Amniotic stem cell (primary cell): Measurements from ENCODE around the gene MTMR1.

Experiments used
- DNase-seq: peaks from one replicate; lab custom pipeline; 2025; lab: John Stamatoyannopoulos, UW

The MTMR1 gene

GRCh38 chrX:150692831-150693724 is at the start of gene MTMR1:
TSS of gene MTMR1 (plus strand) at chrX:150693396. CDS start at chrX:150693531, 135 bp downstream.
- DNase-seq: no peak

DNA sequence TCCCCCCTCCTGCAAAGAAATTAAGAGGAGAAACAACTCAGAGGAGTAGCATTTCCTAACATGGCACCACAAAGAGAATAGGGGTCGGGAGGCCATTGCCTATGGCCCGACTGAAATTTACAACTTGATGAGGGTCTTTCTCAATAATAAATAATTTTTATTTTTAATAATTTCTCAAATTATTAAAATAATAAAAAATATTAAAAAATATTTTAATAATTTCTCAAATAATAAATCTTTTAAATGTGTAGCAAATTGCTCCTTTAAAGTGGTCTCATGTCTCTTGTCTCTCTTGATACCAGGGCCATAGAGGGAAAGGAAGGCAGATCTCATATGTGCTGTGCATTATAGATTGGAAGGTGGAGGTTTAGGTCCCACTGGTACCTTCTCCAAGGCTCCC is 49.2 kb upstream of the MTMR1 start:
- DNase-seq: no peak

DNA sequence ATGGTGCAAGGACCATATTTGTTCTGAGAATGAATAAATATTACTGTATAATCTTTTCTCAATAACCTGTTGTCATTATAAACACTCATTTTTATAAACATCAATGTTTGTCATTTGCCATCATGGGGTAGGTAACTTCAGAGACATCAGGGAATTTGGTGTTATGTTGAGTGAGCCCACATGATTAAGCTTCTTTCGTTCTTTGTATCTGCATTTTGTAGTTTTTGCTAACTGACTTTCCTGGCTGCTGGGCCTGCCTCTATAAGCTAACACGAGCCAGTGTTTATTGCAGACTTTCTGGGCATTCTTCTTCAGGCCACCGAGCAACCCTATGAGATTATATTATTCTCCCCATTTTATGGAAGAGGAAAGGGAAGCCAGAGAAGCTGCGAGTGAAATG is 48.8 kb upstream of the MTMR1 start:
- DNase-seq: no peak

GRCh38 chrX:150647331-150647730 is 45.9 kb upstream of the MTMR1 start:
- DNase-seq: no peak

- DNase-seq: no peak
Measured at GRCh38 chrX:150648296-150648940, 44.8 kb upstream of the MTMR1 start.

DNA sequence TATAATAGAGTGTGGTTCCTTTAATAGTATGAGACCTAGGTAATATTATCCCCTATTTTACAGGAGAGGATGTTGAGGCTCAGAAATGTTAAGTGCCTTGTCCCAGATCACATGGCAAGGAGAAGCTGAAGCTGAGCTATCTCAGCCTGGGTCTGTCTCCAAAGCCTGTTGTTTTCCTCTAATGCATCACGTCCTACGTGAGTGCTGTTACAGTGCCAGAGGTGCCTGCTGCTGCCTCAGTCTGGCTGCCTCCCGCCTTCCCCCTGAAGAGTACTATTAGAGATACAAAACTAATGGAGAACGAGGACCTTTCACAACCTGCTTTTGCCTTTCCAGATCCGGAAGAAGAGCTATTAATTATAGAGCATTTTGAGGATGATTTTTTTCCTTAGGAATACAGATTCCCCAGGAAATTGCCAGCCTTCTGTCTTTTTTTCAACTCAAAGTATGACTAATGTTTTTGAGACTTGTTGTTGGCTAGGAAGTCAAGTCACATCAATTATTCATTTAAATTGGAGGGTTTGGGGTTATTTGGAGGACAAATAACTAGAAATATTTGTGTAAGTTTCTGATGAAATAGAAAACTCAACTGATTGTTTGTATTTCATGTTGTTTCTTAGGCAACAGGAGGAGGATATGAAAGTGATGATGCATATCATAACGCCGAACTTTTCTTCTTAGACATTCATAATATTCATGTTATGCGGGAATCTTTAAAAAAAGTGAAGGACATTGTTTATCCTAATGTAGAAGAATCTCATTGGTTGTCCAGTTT is 43.9 kb upstream of the MTMR1 start:
- DNase-seq: no peak

GRCh38 chrX:150651906-150652305 is 41.3 kb upstream of the MTMR1 start:
- no peak for DNase-seq

DNA sequence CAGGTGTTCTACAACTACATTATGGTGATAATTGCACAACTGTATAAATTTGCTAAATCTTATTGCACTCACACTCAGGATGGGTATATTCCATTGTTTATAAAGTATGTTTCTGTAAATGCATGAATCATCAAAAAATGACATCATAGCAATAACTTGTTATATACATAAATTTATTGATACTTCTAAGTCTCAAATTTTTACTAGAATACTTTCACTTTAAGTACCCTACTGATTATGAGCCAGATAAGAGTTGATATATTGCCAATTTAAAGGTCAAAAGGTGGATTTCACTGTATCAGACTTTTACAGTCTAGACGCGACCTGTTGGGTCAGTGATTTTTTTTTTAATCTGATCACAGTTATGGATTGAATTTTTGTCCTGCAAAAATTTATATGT is 37.4 kb upstream of the MTMR1 start:
- no peak for DNase-seq

- no peak for DNase-seq
Measured at GRCh38 chrX:150663073-150663472, 30.1 kb upstream of the MTMR1 start.

GRCh38 chrX:150664290-150664689 is 28.9 kb upstream of the MTMR1 start:
- DNase-seq: no peak

- DNase-seq: no peak
Measured at GRCh38 chrX:150676221-150676620, 17.0 kb upstream of the MTMR1 start.

DNA sequence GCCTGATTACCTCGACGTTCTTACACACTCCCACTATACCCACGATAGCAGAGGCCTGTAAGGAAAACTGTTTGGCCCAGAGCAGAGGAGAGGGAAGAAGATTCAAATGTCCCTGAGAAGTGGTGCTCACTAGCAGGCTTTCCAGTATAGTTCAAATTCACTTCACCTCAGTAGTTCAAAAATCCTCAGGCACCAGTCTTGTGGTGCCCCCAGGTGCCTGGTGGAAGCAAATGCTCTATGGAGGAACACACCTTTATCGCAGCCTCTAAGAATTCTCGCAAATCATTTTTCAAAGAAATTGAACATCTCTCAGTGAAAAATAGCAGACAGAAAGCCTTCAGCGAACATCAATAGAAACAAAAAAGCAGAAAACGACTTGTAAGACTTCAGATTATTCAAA is 12.2 kb upstream of the MTMR1 start:
- DNase-seq: no peak

GRCh38 chrX:150683112-150683511 is 10.1 kb upstream of the MTMR1 start:
- DNase-seq: no peak

GRCh38 chrX:150683536-150684146 is 9.6 kb upstream of the MTMR1 start:
- DNase-seq: no peak

DNA sequence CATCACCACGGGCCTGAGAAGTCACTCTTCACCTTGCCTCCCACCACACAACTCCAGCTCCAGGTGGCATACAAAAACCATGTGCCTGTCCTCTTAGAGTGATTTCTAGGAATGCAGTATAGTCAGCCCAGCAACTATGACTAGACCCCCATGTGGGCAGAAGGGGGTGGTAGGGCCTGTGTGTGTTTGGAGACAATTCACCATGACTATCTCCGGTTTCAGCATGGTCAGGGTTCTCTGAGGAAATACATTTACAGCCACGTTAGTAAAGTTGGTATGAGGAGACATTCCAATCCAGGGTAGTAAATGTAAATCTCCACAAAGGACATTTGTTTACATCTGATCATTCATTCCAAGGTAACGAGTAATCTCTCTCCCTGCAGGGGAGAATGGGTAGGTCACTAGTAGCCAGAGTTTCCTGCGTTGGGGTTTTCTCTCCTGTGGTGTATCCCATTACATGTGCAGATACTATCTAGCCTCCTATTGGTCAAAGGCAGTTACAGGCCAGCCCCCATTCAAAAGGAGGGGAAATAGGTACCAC is 4.2 kb upstream of the MTMR1 start:
- peak; percentile 70 for DNase-seq

GRCh38 chrX:150690126-150690525 is 3.1 kb upstream of the MTMR1 start:
- DNase-seq: peak; percentile 15

DNA sequence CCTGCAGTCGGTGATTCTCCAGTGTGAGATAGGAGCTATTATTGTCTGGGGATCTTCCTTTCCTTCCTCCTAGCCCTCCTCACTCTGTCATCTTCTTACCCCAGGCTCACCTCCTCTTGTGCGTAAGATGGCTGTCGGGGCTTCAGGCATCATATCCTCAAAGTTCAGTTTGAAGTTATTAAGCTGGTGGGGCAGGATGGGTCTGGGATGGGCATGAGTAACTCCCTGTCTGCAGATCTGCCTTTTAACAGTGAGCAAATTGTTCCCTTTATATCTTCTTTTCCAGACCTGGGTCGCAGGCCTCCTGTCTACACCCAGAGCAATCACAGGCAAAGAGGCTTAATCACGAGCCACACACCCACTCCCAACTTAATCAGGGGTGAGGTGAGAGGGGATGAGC is 900 bp upstream of the MTMR1 start:
- no peak for DNase-seq

DNA sequence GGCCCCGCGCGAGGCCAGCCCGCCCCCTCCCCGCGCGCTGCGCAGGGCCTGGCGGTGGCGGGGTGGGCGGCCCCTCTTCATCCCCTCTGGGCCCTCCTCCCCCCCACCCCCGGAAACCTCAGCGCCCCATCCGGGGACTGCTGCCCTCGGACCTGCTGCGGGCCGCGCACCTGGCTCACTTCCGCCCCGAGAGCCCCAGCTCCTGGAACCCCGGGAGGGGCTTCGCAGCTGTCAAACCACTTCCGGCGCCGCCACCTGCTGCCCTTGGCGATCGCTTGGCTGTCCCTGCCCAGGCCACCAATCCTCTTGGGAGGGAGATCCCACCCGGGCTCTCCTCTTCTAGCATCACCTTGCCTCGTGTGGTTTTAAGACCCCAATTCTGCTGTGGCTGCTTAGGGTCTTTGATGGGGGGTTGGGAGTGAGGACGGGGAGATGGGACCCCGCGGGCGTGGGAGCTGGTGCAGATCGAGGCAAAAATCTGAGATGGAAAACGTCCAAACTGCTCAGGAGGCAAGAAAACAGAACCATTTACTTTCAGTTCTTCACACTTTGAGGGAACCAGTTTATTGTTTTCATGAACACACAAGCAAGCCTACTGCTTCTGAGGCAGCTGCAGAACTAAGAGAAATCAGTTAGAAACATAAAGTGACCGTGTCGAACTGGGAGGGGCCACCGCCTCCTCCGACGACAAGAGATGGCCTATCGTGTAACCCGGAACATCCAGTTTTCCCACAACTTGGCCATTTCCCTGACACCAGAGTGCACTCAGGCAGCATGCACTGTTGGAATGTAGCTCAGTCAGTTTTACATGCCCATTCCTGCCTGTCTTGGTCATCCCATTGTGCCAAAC is 754 bp downstream of the MTMR1 start:
- peak; percentile 0 for DNase-seq

- no peak for DNase-seq
Measured at GRCh38 chrX:150694738-150695410, 1.7 kb downstream of the MTMR1 start.

DNA sequence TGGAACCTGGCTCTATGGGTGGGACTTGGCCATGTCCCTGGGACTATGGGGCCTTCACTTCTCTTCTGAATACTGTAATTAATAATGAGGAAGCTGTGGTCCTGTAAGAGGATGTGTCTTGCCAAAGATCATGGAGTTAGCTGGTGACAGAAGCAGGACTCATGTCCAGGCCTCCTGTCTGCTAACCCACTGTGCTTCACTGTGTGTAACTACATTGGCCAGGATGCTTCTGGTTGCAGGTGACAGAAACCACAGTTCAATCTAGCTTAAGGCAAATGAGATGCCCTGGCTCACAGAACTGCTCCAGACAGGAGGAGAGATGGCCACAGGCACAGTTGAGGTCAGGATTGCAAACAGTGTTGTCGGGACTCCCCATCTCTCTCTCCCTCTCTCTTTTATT is 3.1 kb downstream of the MTMR1 start:
- DNase-seq: no peak
